ENCODE results near the gene KCTD2. TPM values are rescaled to one million over a fixed set of nuclear protein-coding genes. Genes with fewer than 3 reads are reported as not detected.

Gene KCTD2
- total and polyA plus RNA-seq, 2 of the 13 experiments (the other 11 are each of a cell fraction or from before 2014, with no cell fraction given): 28.3 to 32.6 TPM

DNA sequence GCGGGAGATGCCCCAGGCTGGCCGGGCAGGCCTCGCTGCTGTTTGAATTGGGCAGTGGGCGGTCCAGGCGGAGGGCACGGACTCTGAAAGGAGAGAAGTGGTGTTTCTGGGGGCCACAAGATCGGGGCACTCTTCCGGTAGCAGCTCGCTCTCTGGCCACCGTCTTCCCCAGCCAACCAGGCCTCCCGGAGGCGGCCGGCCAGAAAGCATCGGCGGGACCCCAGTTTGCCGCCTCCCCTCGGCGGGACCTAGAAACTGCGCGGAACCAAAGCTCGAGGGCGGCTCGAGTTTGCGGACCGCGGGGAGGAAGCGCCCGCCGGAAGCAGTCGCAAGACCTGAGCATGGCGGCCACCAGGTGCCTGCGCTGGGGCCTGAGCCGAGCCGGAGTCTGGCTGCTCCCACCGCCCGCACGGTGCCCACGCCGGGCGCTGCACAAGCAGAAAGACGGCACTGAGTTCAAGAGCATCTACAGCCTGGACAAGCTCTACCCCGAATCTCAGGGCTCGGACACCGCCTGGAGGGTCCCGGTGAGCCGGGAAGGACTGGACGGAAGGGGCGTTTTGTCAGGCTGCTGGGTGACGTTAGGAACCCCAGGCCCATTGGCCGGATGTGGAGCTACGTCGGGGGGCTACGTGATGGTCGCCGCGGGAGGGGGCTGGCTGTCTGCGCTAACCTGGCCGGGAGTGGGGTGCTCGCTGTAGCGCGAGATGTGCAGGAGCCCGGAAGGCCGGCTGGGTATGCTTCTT is 34.5 kb upstream of the KCTD2 start, which contains the start of gene MRPL58 (continued):
- TF ChIP-seq MZF1 (CRISPR knock-in tag; IDR thresholded peaks at IDR 0.05; ENCODE audit: borderline replicate concordance) (no peak; the same call in 1 of the 2 replicates), ZSCAN22 (CRISPR knock-in tag; IDR thresholded peaks at IDR 0.05) (peak; percentile 82), HMGA1 (CRISPR knock-in tag; conservative IDR thresholded peaks at IDR 0.05) (no peak), SIN3B (IDR thresholded peaks at IDR 0.05; ENCODE audit: low read length) (peak; percentile 94), ASH2L (IDR thresholded peaks at IDR 0.05; ENCODE audit: insufficient read length, low read depth, low read length) (peak; percentile 99), HNF4A (CRISPR knock-in tag; IDR thresholded peaks at IDR 0.05) (peak; percentile 63), ZSCAN31 (CRISPR knock-in tag; IDR thresholded peaks at IDR 0.05; ENCODE audit: low read depth) (peak; percentile 89), TCF7 (IDR thresholded peaks at IDR 0.05; ENCODE audit: low read depth) (no peak), ZNF33A (CRISPR knock-in tag; IDR thresholded peaks at IDR 0.05; ENCODE audit: borderline replicate concordance) (peak; percentile 90; the same call in 1 of the 2 replicates), ZNF138 (CRISPR knock-in tag; IDR thresholded peaks at IDR 0.05; ENCODE audit: low read depth) (peak; percentile 95), DPF2 (CRISPR knock-in tag; IDR thresholded peaks at IDR 0.05; ENCODE audit: borderline replicate concordance, low read depth) (0 out of 2 replicates have a peak, but pooled peaks have one; percentile 14), ZNF160 (CRISPR knock-in tag; IDR thresholded peaks at IDR 0.05) (peak; percentile 96; the same call in 1 of the 2 replicates), AGO2 (optimal IDR thresholded peaks at IDR 0.05; ENCODE audit: low read depth, low read length) (peak; percentile 91), CEBPB (IDR thresholded peaks at IDR 0.05; ENCODE audit: borderline replicate concordance, low read depth, low read length) (0 out of 2 replicates have a peak, but pooled peaks have one; percentile 17)
- TF ChIP-seq, protein P1, sequence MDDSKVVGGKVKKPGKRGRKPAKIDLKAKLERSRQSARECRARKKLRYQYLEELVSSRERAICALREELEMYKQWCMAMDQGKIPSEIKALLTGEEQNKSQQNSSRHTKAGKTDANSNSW (CRISPR knock-in tag; IDR thresholded peaks at IDR 0.05; ENCODE audit: borderline replicate concordance): no peak
- TF ChIP-seq, protein P2, sequence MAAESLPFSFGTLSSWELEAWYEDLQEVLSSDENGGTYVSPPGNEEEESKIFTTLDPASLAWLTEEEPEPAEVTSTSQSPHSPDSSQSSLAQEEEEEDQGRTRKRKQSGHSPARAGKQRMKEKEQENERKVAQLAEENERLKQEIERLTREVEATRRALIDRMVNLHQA (CRISPR knock-in tag; IDR thresholded peaks at IDR 0.05): no peak
- TF ChIP-seq, protein P3, sequence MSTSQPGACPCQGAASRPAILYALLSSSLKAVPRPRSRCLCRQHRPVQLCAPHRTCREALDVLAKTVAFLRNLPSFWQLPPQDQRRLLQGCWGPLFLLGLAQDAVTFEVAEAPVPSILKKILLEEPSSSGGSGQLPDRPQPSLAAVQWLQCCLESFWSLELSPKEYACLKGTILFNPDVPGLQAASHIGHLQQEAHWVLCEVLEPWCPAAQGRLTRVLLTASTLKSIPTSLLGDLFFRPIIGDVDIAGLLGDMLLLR (CRISPR knock-in tag; IDR thresholded peaks at IDR 0.05): peak; percentile 96
- TF ChIP-seq, protein P4, sequence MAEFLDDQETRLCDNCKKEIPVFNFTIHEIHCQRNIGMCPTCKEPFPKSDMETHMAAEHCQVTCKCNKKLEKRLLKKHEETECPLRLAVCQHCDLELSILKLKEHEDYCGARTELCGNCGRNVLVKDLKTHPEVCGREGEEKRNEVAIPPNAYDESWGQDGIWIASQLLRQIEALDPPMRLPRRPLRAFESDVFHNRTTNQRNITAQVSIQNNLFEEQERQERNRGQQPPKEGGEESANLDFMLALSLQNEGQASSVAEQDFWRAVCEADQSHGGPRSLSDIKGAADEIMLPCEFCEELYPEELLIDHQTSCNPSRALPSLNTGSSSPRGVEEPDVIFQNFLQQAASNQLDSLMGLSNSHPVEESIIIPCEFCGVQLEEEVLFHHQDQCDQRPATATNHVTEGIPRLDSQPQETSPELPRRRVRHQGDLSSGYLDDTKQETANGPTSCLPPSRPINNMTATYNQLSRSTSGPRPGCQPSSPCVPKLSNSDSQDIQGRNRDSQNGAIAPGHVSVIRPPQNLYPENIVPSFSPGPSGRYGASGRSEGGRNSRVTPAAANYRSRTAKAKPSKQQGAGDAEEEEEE (CRISPR knock-in tag; IDR thresholded peaks at IDR 0.05; ENCODE audit: borderline replicate concordance): no peak
- TF ChIP-seq, protein P5, sequence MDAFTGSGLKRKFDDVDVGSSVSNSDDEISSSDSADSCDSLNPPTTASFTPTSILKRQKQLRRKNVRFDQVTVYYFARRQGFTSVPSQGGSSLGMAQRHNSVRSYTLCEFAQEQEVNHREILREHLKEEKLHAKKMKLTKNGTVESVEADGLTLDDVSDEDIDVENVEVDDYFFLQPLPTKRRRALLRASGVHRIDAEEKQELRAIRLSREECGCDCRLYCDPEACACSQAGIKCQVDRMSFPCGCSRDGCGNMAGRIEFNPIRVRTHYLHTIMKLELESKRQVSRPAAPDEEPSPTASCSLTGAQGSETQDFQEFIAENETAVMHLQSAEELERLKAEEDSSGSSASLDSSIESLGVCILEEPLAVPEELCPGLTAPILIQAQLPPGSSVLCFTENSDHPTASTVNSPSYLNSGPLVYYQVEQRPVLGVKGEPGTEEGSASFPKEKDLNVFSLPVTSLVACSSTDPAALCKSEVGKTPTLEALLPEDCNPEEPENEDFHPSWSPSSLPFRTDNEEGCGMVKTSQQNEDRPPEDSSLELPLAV (CRISPR knock-in tag; conservative IDR thresholded peaks at IDR 0.05; ENCODE audit: low read depth): no peak
- TF ChIP-seq, protein P6, sequence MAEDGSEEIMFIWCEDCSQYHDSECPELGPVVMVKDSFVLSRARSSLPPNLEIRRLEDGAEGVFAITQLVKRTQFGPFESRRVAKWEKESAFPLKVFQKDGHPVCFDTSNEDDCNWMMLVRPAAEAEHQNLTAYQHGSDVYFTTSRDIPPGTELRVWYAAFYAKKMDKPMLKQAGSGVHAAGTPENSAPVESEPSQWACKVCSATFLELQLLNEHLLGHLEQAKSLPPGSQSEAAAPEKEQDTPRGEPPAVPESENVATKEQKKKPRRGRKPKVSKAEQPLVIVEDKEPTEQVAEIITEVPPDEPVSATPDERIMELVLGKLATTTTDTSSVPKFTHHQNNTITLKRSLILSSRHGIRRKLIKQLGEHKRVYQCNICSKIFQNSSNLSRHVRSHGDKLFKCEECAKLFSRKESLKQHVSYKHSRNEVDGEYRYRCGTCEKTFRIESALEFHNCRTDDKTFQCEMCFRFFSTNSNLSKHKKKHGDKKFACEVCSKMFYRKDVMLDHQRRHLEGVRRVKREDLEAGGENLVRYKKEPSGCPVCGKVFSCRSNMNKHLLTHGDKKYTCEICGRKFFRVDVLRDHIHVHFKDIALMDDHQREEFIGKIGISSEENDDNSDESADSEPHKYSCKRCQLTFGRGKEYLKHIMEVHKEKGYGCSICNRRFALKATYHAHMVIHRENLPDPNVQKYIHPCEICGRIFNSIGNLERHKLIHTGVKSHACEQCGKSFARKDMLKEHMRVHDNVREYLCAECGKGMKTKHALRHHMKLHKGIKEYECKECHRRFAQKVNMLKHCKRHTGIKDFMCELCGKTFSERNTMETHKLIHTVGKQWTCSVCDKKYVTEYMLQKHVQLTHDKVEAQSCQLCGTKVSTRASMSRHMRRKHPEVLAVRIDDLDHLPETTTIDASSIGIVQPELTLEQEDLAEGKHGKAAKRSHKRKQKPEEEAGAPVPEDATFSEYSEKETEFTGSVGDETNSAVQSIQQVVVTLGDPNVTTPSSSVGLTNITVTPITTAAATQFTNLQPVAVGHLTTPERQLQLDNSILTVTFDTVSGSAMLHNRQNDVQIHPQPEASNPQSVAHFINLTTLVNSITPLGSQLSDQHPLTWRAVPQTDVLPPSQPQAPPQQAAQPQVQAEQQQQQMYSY (CRISPR knock-in tag; IDR thresholded peaks at IDR 0.05): peak; percentile 68; the same call in 1 of the 2 replicates

Measured in HepG2 (cell line).